Measurements from ENCODE around the gene GFRA1. TPM values are rescaled to one million over a fixed set of nuclear protein-coding genes. Genes with fewer than 3 reads are reported as not detected.

Gene GFRA1
- total and polyA plus RNA-seq, 11 donors, result 0.76 to 18.6 (median 1.4) TPM

DNA sequence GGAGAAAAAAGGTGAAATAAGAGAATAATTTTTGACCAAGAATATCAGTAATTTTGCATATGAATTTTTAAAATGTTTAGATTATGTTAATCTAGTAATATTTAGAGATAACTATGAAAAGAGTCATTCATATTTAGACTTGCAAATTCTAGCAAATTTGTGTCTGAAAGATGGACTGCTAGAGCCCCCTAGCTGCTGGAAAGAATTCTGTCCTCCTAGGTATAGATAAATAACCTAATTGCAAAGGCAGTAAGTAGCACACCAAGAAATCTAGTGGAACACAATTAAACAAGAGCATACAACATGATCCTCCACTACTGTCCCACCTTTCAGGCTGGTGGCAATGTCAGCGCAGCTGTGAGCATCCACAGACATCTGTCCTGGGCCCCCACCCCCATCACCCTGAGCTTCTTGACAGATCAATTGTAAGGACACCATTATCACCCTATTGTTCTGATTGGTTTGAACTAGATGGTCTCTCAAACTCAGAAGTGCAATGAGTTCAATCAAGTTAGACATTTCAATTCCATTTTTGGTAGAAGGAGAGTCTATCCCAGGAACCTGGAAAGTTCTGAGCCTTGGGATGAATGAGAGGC, 15.0 kb upstream of the GFRA1 start:
- peak in 3 of 5 donors; percentile 14 to 37 (median 25) for DNase-seq

DNA sequence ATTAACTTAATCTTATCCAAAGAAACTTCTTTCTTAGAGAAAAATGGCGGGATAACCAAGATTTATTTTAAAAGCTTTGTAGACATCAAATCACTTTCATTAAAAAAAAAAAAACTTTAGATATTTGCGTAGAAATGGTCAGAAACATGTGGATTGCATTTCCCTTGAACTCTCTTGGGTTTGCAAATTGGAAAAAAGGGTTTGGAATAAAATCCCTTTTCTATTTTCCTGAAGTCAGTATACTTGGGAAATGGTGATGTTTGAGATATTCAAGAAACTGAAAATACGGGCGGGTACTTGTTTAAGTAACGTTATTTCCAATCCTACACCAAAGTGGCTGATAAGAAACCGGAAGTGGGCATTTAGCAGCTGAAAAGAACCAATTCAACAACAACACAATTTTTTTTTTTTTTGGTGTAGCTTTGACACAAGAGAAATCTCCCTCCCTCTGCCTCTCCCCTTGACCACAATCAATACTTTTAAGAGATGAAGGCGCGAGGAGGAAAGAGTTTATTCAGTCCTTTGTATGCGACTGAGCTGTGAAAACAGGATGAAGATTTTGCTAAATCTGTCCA, 13.7 kb upstream of the GFRA1 start:
- WGBS, 4 donors, result 62 to 67% (median 66%) methylated on average over 9 of the region's 9 CpGs
- no peaks in the 10 kb centered on the region for H3K9me3 ChIP-seq
- H3K36me3 ChIP-seq, result no peaks in the 10 kb centered on the region
- no peak overlapping the region for H3K4me3 ChIP-seq
- intact Hi-C loops (cut with DNase I), result loop anchor here (2.0 to 10.0 kb wide), 16 partner anchors 332 to 1142 kb away; no protein-coding TSS in a partner anchor
- ATAC-seq, result no peak
- H3K27ac ChIP-seq, result no peak overlapping the region
- TF ChIP-seq, protein P1, sequence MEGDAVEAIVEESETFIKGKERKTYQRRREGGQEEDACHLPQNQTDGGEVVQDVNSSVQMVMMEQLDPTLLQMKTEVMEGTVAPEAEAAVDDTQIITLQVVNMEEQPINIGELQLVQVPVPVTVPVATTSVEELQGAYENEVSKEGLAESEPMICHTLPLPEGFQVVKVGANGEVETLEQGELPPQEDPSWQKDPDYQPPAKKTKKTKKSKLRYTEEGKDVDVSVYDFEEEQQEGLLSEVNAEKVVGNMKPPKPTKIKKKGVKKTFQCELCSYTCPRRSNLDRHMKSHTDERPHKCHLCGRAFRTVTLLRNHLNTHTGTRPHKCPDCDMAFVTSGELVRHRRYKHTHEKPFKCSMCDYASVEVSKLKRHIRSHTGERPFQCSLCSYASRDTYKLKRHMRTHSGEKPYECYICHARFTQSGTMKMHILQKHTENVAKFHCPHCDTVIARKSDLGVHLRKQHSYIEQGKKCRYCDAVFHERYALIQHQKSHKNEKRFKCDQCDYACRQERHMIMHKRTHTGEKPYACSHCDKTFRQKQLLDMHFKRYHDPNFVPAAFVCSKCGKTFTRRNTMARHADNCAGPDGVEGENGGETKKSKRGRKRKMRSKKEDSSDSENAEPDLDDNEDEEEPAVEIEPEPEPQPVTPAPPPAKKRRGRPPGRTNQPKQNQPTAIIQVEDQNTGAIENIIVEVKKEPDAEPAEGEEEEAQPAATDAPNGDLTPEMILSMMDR (IDR thresholded peaks at IDR 0.05), result no peak
- TF ChIP-seq POLR2A (IDR thresholded peaks at IDR 0.05), result no peak
- H3K4me1 ChIP-seq, result no peaks in the 10 kb centered on the region
- peaks cover 0 to 24% (median 0%) of the 10 kb centered on the region in 9 donors for H3K27me3 ChIP-seq
- no peak for DNase-seq

More for the DNA sequence above, 15.0 kb upstream of the GFRA1 start:
- WGBS, 4 donors, result 19 to 37% (median 32%) methylated on average over 1 of the region's 1 CpG
- Histone ChIP-seq H3K27ac (no peak overlapping the region), H3K4me3 (no peak overlapping the region), H3K4me1 (no peaks in the 10 kb centered on the region), H3K36me3 (no peaks in the 10 kb centered on the region), H3K27me3 (peaks cover 0 to 21% (median 0%) of the 10 kb centered on the region in 9 donors), H3K9me3 (no peaks in the 10 kb centered on the region)
- ATAC-seq, result peak in 1 of 4 donors; percentile 61
- TF ChIP-seq, protein P1 (IDR thresholded peaks at IDR 0.05), result peak; percentile 44 to 77 (median 64)
- TF ChIP-seq POLR2A (IDR thresholded peaks at IDR 0.05), result no peak
- intact Hi-C loops (cut with DNase I), result loop anchor here (1.0 to 10.0 kb wide), 18 partner anchors 333 to 1143 kb away; no protein-coding TSS in a partner anchor

GRCh38 chr10:116281775-116282174, 8.8 kb upstream of the GFRA1 start:
- 66 to 76% (median 72%) methylated on average over 3 of the region's 3 CpGs for WGBS, 4 donors
- ATAC-seq (no peak), DNase-seq (no peak)
- TF ChIP-seq, protein P1 (IDR thresholded peaks at IDR 0.05), result no peak
- no peak for TF ChIP-seq POLR2A (IDR thresholded peaks at IDR 0.05)
- no peak overlapping the region for H3K4me3 ChIP-seq
- intact Hi-C loops (cut with DNase I), result loop anchor here in 7 of 10 donors (5.0 to 10.0 kb wide), 8 partner anchors 327 to 1137 kb away; no protein-coding TSS in a partner anchor
- no peaks in the 10 kb centered on the region for H3K36me3 ChIP-seq
- H3K9me3 ChIP-seq, result no peaks in the 10 kb centered on the region
- H3K4me1 ChIP-seq, result no peaks in the 10 kb centered on the region
- H3K27me3 ChIP-seq, result peaks cover 0 to 22% (median 0%) of the 10 kb centered on the region in 9 donors
- no peak overlapping the region for H3K27ac ChIP-seq

- Histone ChIP-seq H3K27me3 (peaks cover 0 to 40% (median 15%) of the 10 kb centered on the region in 9 donors), H3K4me3 (no peak overlapping the region), H3K4me1 (peaks cover 0 to 10% (median 0%) of the 10 kb centered on the region in 12 donors), H3K36me3 (no peaks in the 10 kb centered on the region), H3K9me3 (no peaks in the 10 kb centered on the region), H3K27ac (no peak overlapping the region)
- ATAC-seq (no peak), DNase-seq (no peak)
- intact Hi-C loops (cut with DNase I), result loop anchor here in 2 of 10 donors (10.0 kb wide), 2 partner anchors 234 to 334 kb away; no protein-coding TSS in a partner anchor
- 60 to 67% (median 65%) methylated on average over 6 of the region's 6 CpGs for WGBS, 4 donors
- no peak for TF ChIP-seq POLR2A (IDR thresholded peaks at IDR 0.05)
- TF ChIP-seq, protein P1 (IDR thresholded peaks at IDR 0.05), result no peak
Observed at GRCh38 chr10:116278846-116279245, 5.8 kb upstream of the GFRA1 start.
